Stomach (tissue), 4 donors: Measurements from ENCODE around the gene SCAMP5.

ENCODE experiments used
- POLR2A ChIP-seq, 4 donors: fragments of 450-650 bp; IDR thresholded peaks; one replicate each; pipeline ENCODE4 v1.6.1; 2016; ENCODE audit warnings: antibody characterized with exemption in 4 of 4, control low read depth in 2 of 4, mild to moderate bottlenecking in 1 of 4, moderate library complexity in 1 of 4
- TF ChIP-seq, protein P1 (sequence below), 7 experiments: fragments of 450-650 bp in 4 of 7; fragments of 200-600 bp in 3 of 7; sonication (generic) in 3 of 7; IDR thresholded peaks; one replicate each; pipeline ENCODE4 v1.5.1; 2016 to 2019; ENCODE audit warnings: antibody characterized with exemption in 7 of 7, control low read depth in 2 of 7, mild to moderate bottlenecking in 1 of 7

DNA sequence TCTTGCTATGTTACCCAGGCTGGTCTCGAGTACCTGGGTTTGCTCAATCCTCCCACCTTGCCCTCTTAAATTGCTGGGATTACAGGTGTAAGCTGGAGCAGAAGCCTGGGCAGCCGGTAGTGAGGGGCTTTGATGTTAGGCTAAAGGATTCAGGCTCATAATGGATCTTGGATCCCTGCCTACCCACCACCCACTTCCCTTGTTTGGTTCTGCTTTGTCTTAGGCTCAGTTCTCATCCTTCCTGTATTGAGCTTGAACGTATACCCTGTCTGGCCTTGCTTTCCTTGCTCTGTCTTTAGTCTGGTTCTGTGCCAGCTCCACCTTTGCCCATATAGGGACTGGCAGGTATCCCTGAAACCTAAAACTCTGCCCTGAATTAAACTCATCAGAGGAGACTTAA lies 29.7 kb downstream of the SCAMP5 start:
- TF ChIP-seq, protein P1, sequence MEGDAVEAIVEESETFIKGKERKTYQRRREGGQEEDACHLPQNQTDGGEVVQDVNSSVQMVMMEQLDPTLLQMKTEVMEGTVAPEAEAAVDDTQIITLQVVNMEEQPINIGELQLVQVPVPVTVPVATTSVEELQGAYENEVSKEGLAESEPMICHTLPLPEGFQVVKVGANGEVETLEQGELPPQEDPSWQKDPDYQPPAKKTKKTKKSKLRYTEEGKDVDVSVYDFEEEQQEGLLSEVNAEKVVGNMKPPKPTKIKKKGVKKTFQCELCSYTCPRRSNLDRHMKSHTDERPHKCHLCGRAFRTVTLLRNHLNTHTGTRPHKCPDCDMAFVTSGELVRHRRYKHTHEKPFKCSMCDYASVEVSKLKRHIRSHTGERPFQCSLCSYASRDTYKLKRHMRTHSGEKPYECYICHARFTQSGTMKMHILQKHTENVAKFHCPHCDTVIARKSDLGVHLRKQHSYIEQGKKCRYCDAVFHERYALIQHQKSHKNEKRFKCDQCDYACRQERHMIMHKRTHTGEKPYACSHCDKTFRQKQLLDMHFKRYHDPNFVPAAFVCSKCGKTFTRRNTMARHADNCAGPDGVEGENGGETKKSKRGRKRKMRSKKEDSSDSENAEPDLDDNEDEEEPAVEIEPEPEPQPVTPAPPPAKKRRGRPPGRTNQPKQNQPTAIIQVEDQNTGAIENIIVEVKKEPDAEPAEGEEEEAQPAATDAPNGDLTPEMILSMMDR (IDR thresholded peaks at IDR 0.05): no peak
- no peak for TF ChIP-seq POLR2A (IDR thresholded peaks at IDR 0.05)
